Renal cortical epithelial cell (primary cell): ENCODE results near the gene SPIN2A. TPM values are rescaled to one million over a fixed set of nuclear protein-coding genes. Genes with fewer than 3 reads are reported as not detected.
A peak's percentile ranks its signal among the peaks of the same experiment; 100 is the strongest.
"Not testable (repeated sequence)": the region's sequence is repeated elsewhere in the genome, so short reads cannot be mapped to it uniquely, and the experiment has no call there.

Experiments
- DNase-seq: peaks from one replicate; pipeline ENCODE4 v3.0.0-alpha.2; 2011; ENCODE audit warnings: low read depth
- total RNA-seq: library from RNA; depleted of rRNA; stranded (reverse); fragments of >200 nt; gene quantifications from 2 replicates; pipeline ENCODE4 v1.2.3, GENCODE V29; 2014

Gene SPIN2A
- 0.20 TPM in 1 of 2 replicates, not detected in the other for total RNA-seq

DNA sequence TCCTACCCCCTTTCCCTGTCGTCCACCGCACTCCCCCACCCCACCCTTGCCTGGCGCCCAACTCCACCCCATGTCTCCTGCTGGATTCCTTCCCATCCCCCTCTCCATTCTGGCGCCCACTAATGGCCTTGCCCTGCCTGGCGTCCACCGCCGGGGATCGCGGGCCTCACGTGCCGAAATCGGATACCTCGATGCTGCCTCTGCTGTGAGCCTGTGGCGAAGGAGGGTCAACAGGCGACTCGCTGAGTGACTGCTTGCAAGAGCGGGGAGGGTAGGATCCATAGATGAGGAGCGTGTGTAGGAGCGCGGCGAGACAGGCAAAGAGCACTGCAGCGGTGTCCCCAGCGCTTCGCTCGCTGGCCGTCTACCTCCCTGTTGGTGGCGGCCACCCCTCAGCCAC, at the start of gene SPIN2A:
Gene SPIN2A, minus strand, starts transcription at position 325 of the 400 bp plus-strand sequence. CDS start 800 bp downstream, outside the sequence.
- not testable (repeated sequence) for DNase-seq

DNA sequence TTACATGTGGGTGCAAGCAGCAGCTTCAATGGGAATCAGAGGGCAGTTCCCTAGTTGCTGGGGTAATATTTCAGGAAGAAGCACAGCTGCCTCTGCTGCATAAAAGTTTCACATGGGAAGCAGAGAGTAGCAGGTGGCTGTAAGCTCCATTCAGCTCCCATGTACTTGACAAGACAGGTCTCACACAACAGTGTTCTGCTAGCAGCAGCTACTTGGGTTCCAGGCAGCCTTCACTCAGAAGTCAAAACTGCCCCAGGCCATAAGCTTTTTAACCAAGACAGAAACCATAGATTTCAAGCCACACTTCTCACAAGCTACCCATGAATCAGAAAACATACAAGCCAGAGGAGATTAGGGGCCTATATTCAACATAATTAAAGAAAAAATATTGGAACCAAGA, 41.4 kb upstream of the SPIN2A start:
- DNase-seq: no peak

DNA sequence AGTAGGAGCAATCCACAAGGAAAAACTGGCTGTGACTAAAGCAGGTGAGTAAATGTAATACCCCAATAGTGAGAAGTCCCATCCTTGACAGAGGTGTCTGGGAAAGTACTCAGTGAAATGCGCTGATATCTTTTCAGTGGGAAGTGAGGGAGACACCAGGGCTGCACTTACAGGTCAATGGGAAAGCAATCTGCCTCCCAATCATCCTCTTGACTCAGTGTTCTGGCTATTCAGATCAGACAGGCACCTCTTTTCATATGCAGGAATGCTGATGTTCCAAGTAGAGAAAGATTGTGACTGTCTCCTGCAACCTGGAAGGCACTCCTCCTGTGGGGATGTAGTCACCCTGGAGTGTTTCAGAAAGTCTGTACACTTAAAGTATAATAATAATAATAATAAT, 39.9 kb upstream of the SPIN2A start:
- DNase-seq: no peak

DNA sequence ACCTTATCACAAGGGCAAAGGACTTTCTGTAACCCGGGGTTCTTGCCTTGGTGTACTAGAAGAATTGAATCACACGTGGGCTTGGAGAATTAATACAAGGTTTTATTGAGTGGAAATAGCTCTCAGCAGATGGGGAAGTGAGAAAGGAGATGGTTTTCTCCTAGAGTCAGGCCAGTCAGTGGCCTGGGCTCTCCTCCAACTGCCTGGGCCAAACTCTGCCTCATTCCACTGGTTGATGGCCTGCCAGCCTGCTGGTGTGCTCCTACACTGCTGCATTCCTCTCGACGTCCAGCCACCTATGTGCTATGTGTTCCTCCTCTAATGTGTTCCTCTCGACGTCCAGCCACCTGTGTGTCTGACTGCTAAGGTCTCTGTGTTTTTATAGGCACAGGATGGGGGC, 35.3 kb upstream of the SPIN2A start:
- no peak for DNase-seq

DNA sequence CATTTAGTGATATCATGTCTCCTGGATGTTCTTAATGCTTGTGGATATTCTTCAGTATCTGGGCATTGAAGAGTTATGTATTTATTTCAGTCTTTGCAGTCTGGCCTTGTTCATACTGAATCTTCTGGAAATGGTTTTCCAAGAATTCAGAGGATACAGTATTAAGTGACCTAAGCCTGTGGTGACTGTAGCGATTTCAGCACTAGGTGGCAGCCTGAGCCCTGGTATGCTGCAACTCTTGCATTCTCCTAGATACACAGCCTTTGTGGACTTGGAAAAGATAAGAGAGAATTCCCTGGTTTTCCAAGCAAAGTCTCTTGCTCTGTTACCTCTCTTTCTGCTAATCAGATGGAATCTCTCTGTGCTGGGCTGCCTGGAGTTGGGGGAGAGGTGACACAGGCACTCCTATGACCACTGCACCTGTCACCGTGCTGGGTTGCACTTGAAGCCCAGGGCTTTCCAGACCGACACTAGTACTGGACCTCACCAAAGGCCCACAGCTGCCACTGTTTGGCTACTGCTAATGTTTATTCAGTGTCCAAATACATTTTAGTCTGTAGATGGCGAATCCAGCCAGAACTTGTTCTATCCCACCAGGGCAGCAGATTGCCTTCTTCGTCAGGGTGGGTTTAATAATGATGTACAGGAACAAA, 19.3 kb upstream of the SPIN2A start:
- DNase-seq: peak; percentile 39

DNA sequence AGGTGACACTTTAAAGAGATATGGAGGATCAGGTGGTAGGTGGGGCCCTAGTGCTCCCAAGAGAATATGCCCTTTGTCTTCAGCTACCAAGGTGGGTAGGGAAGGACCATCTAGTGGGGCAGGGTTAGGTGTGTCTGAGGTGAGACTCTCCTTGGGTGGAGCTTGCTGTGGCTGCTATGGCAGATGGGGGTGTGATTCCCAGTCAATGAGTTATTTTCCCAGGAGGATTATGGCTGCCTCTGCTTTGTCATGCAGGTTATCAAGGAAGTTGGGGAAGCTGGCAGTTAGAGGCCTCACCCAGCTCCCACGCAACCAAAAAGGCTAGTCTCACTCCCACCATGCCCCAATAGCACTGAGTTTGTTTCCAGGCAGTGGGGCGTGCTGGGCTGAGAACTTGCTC, 18.0 kb upstream of the SPIN2A start:
- no peak for DNase-seq

DNA sequence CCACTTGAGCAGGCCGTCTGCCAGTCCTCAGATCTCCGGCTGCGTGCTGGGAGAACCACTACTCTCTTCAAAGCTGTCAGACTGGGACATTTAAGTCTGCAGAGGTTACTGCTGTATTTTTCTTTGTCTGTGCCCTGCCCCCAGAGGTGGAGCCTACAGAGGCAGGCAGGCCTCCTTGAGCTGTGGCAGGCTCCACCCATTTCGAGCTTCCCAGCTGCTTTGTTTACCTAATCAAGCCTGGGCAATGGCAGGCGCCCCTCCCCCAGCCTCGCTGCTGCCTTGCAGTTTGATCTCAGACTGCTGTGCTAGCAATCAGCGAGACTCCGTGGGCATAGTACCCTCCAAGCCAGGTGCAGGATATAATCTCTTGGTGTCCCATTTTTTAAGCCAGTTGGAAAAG, 15.0 kb upstream of the SPIN2A start:
- not testable (repeated sequence) for DNase-seq

DNA sequence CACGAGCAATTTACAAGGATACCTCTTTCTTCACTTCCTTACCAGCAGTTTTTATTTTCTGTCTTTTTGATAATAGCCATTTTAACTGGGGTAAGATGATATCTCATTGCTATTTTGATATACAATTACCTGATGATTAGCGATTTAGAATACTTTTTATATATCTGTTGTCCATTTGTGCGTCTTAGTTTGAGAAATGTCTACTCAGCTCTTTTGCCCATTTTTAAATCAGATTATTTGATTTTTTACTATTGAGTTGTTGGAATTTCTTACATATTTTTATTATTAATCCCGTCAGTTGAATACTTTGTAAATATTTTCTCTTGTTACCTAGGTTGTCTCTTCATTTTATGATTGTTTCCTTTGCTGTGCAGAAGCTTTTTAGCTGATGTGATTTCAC, 1.5 kb upstream of the SPIN2A start:
- no peak for DNase-seq

DNA sequence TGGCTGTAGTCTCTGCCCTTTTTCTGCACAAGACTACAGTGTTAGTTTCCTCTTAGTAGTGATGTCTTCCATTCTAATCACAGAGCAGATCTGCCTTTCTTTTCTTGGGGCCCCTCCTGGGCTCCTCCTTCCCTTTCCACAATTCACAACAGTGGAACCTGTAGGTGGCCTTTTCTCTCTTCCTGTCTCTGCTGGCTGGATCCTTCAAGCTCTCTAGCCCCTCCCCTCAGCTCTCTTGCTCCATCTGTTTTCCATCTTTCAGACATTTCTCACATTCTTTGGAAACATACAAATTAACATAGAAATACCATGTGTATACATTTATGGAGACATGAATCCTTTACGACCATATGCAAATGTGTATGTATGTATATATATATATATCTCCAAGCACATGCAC, 304 bp upstream of the SPIN2A start:
- peak; percentile 6 for DNase-seq

DNA sequence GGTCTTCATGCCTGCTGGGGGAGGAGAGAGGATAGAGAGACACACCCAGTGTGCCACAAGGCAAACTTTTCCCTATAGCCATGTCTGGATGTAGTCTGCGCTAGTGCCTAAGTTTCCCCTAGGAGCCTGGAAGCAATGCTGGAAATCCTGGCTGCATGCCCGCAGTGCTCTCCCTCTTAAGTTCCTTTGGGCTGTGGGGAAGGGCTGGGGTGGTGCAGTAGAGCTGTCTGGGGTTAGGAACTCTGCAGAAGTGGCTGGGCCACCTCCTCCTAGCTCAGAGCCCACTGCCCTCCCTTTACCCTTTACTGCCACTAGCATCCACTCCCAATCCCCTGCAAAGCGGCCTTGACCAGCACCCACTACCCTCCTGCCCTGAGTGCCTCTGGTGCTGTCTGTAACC, 608 bp downstream of the SPIN2A start:
- DNase-seq: not testable (repeated sequence)

DNA sequence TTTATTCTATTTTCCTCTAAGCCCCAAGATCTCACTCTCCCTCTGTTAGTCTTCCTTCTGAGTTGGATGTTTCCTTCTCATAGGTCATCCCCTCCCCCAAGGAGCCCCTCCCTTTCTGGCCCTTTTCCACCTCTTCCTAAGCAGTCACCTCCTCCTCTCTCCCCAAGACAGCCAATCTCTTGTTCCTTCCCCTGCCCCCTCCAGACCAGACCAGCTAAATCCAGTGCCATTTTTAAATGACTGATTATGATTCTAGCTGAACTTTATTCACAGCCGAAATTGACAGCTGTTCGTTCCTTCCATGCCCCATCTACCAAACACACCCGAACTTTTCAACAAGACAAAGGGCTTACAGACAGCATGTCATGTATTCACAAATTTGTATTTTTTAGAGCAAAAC, 1.9 kb downstream of the SPIN2A start:
- DNase-seq: no peak

DNA sequence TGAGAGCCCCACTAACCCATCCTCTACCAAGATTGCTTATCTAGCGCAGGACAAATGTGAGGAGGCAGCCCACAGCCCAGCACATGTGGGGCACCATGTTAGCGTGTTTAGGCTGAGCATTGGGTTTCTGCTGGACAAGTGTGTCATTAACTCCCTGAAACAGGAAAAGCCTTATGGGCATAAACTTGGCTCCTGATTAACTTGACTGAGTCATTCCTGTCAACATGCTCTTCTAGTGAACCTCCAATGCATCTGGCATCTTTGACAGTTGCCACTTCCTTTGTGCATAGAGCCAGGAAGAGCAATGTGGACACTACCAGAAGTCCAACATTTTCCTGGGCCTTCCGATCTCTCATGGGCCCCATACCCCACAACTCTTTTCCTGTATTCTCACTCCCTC, 2.5 kb downstream of the SPIN2A start:
- DNase-seq: peak; percentile 54

DNA sequence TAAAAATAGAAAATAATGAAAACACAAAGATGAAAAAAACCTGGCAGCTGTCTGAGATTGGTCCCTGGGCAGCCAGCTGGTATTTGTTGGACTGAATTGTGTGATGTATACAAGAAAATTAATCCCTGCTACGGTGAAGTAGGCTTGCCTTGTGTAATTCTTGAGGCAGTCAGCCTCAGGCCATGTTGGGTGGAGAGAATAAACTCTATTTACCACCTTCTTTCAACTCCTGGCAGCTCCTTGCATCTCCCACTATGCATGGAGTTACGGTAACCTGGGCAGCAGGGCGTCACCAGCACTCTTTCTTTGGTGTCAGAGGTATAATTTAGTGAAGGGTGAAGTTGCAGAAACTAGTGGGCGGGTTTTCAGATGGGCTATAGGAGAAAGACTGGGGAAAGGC, 3.5 kb downstream of the SPIN2A start:
- DNase-seq: no peak

DNA sequence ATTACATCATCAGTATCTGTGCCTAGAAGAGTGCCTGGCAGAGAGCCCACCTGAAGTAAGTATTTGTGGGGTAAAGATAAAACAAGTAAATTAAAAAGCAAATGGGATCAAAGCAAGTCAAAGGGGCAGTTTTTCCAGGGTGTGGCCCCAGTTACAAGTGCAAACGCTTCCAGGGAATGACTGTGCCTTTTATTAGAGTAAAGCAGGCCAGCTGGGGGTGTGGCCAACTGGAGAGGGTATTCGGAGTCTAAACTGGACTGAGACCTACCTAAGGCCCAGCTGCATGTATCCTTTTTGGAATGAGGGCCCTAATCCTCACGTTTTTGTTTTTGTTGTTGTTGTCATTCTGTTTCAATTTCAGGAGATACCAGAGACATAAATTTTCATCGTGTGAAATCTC, 3.9 kb downstream of the SPIN2A start:
- DNase-seq: not testable (repeated sequence)

DNA sequence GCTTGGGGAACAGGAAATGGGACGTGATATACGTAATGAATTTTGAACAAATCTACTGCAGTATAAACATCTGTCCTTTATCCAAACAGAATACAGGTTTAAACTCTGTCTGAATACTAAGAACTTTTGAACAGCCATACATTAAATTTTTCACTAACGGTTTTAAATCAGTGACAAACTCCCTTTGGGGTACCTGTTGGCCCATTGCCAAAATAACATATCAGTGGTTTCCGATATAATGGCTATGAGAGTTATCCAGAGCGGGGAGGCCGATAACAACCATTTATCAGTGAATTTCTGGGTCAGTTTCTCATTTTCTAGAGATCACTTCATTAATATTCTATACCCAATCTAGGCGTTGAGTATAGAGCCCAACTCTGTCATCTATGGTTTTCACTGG, 5.2 kb downstream of the SPIN2A start:
- no peak for DNase-seq

DNA sequence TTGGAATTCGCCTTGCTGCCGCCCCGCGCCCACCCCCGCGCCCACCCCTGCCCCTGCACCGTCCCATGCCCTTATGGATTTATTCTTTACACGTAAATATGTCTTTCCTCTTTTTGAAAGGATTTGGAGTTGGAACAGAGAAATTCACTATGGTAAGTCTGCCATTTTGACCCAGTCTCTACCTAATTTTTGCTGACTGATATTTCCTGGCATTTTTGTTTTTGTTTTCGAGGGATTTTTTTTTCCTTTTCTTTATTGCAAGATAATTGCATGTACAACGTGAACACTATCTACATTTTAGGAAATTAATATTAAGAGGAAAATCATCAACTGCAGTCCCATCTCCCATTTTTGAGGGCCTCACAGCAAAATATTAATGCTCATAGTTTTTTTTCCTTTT, 15.4 kb downstream of the SPIN2A start:
- DNase-seq: no peak

DNA sequence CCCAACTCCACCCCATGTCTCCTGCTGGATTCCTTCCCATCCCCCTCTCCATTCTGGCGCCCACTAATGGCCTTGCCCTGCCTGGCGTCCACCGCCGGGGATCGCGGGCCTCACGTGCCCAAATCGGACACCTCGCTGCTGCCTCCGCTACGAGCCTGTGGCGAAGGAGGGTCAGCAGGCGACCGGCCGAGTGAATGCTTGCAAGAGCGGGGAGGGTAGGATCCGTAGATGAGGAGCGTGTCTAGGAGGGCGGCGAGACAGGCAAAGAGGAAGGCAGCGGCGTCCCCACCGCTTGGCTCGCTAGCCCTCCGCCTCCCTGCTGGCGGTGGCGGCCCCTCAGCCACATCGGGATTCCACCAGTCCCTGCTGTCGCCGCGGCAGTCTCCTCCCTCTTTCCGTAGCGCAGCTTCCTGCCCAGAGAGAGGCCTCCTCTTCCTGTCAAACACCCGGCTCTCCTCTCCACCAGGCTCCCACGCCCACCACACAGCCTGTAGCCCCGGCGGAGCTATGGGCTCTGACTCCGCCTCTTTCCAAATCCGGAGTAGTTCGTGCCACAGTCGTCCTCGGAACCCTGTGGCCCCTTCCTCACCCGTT, 15.9 kb downstream of the SPIN2A start, which contains the start of gene SPIN2B:
Gene SPIN2B, minus strand, starts transcription at position 387 of the 594 bp plus-strand sequence.
- peak; percentile 63 for DNase-seq

DNA sequence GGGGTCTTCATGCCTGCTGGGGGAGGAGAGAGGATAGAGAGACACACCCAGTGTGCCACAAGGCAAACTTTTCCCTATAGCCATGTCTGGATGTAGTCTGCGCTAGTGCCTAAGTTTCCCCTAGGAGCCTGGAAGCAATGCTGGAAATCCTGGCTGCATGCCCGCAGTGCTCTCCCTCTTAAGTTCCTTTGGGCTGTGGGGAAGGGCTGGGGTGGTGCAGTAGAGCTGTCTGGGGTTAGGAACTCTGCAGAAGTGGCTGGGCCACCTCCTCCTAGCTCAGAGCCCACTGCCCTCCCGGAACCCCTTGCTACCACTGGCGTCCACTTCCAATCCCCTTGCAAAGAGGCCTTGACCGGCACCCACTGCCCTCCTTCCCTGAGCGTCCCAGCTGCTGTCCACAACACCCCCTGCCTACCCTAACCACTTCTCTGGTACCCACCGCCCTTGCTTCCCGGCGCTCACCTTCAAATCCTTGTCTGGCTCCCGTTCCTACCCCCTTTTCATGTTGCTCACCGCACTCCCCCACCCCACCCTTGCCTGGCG, 16.5 kb downstream of the SPIN2A start:
- DNase-seq: not testable (repeated sequence)

DNA sequence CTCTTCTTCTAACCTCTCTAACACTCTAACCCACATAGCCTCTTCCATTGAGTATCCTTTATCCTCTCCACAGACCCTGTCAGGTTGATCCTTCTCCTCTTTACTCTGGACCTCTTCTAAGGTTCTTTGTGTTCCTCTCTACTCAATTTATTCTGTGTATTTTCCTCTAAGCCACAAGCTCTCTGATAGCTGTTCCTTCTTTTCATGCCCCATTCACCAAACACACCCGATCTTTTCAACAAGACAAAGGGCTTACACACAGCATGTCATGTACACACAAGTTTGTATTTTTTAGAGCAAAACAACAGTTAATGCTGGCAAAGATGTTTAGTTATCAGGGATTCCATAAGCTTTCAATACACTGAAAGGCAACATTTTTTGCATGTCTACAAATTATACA, 17.8 kb downstream of the SPIN2A start:
- DNase-seq: no peak

DNA sequence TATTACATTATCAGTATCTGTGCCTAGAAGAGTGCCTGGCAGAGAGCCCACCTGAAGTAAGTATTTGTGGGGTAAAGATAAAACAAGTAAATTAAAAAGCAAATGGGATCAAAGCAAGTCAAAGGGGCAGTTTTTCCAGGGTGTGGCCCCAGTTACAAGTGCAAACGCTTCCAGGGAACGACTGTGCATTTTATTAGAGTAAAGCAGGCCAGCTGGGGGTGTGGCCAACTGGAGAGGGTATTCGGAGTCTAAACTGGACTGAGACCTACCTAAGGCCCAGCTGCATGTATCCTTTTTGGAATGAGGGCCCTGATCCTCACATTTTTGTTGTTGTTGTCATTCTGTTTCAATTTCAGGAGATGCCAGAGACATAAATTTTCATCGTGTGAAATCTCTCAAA, 19.6 kb downstream of the SPIN2A start:
- not testable (repeated sequence) for DNase-seq

DNA sequence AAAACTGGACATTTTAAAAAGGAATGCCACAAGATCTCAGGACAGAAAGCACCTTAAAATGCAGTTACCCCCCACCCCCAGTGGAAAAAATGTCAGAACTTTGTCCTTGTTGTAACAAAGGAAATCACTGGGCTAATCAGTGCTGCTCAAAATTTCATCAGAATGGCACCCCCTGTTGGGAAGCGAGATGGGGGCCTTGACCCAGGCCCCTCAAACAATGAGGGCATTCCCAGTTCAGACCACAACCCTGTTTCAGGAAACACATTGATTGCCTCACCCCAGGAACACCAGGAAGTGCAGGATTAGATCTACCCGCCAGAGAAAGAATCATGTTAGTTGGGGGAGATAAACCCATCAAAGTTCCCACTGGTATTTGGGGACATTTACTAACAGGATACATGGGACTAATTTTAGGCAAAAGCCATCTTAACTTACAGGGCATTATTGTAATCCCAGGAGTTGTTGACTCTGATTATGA, 32.2 kb downstream of the SPIN2A start:
- DNase-seq: no peak

DNA sequence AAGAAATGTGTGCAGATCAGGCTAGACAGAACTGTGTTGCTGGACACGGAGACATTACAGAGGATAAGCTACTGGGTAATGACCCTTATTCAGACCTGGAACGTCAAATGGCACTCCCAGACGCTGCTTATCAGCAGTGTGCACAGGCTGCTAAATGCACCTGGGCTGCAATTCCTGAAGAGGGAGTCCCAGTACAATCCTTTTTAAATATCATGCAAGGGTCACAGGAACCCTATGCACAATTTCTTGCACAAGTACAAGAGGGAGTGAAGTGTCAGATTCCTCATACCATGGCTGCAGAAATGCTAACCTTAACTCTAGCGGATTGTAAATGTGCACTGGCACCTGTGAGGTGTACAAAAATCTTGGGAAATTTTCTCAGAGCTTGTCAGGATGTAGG, 32.8 kb downstream of the SPIN2A start:
- no peak for DNase-seq

DNA sequence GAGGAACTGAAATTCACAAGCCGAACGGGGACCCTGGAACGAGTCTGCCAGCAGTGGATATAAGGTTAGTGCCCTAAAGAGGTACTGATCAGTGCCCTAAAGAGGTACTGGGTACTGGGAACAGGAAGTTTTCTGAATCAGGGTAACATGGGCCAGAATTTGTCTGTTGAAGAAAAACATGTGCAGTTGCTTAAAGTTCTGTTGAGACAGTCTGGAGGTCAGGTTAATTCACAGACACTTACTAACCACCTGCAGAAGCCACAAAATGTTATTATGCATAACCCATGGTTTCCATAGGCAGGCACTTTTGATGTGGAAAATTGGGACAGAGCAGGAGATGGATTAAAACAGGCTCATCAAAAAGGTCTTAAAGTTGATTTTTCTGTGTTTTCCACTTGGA, 33.7 kb downstream of the SPIN2A start:
- DNase-seq: no peak
